ENCODE results near the gene RFX3.
"Not testable (repeated sequence)": the region's sequence is repeated elsewhere in the genome, so short reads cannot be mapped to it uniquely, and the experiment has no call there.

The RFX3 gene

DNA sequence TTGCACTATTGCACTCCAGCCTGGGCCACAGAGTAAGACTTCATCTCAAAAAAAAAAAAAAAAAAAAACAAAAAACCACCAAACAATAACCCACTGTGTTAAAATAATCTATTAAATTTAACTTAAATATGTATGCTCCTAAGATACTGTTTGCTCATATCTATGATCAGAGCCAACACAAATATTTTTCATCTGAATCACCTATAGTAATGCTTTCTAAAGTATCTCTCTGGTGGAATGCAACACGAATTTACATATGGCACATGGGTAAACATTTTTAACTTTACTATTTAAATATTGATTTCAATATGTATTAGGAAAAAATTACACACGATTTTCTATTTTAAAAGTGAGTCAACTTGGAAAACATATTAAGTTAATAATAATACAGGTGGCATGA, 196.4 kb downstream of the RFX3 start:
- no CpG with 5 or more reads among the region's 2 CpGs for WGBS (ENCODE audit: insufficient coverage, insufficient read length)
- no peaks in the 10 kb centered on the region; the same call in 1 of the 2 replicates for H3K4me1 ChIP-seq (ENCODE audit: control insufficient read depth, insufficient read depth, low read length)

DNA sequence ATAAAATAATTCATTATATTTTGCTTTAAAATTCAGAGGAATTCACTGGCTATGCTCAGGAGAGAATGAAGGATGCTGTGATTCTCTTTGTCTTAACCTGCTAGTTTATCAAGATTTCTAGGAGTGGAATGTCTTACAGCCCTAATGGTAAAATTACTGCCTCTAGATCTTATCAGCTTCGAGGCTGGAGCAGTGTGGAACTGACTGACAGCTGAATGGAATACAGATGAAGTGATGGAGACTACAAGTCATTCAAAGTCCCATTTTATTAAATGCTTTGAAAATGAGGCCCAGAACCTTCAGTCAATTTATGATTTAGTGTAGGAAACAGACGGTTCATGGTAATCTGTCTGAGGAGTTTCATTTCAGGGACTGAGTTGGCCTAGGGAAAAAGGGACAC, 202.1 kb downstream of the RFX3 start:
- no peaks in the 10 kb centered on the region for H3K27me3 ChIP-seq (ENCODE audit: control insufficient read depth, insufficient read depth, low read length)
- H3K9me3 ChIP-seq (ENCODE audit: control insufficient read depth, insufficient read depth, low read length), result no peaks in the 10 kb centered on the region
- no peak overlapping the region for H3K27ac ChIP-seq (ENCODE audit: low read length)
- H3K4me3 ChIP-seq (ENCODE audit: low read length), result no peak overlapping the region
- no peaks in the 10 kb centered on the region for H3K36me3 ChIP-seq (ENCODE audit: control insufficient read depth, insufficient read depth, low read length)
- DNase-seq (ENCODE audit: low read depth, low spot score), result no peak
- H3K4me1 ChIP-seq (ENCODE audit: control insufficient read depth, insufficient read depth, low read length), result no peaks in the 10 kb centered on the region
- WGBS (ENCODE audit: insufficient coverage, insufficient read length), result no CpG with 5 or more reads among the region's 2 CpGs

More for the DNA sequence above, 196.4 kb downstream of the RFX3 start:
- no peak overlapping the region for H3K4me3 ChIP-seq (ENCODE audit: low read length)
- no peaks in the 10 kb centered on the region for H3K36me3 ChIP-seq (ENCODE audit: control insufficient read depth, insufficient read depth, low read length)
- no peaks in the 10 kb centered on the region for H3K9me3 ChIP-seq (ENCODE audit: control insufficient read depth, insufficient read depth, low read length)
- H3K27ac ChIP-seq (ENCODE audit: low read length), result no peak overlapping the region
- DNase-seq (ENCODE audit: low read depth, low spot score), result no peak
- no peaks in the 10 kb centered on the region for H3K27me3 ChIP-seq (ENCODE audit: control insufficient read depth, insufficient read depth, low read length)

DNA sequence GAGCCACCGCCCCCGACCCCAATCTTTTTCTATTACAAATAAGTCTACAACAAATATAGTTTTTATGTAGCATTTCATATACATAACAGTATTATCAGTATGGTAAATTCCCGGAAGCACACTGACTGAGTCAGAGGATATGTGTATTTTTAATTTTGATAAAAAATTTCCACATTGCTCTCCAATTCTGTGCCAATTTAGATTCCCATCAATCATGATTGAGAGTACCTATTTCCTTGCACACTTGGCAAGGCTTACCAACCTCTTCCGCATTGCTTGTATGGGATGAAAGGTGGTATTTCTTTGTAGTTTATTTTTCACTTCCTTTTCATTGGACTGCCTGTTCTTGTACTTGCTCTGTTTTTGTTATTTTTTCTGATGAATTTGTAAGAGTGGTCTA, 204.6 kb downstream of the RFX3 start:
- H3K9me3 ChIP-seq (ENCODE audit: control insufficient read depth, insufficient read depth, low read length), result no peaks in the 10 kb centered on the region
- no peak for DNase-seq (ENCODE audit: low read depth, low spot score)
- WGBS (ENCODE audit: insufficient coverage, insufficient read length), result no CpG with 5 or more reads among the region's 4 CpGs
- no peaks in the 10 kb centered on the region for H3K27me3 ChIP-seq (ENCODE audit: control insufficient read depth, insufficient read depth, low read length)
- H3K4me3 ChIP-seq (ENCODE audit: low read length), result no peak overlapping the region
- H3K36me3 ChIP-seq (ENCODE audit: control insufficient read depth, insufficient read depth, low read length), result no peaks in the 10 kb centered on the region
- no peak overlapping the region for H3K27ac ChIP-seq (ENCODE audit: low read length)
- no peaks in the 10 kb centered on the region for H3K4me1 ChIP-seq (ENCODE audit: control insufficient read depth, insufficient read depth, low read length)

DNA sequence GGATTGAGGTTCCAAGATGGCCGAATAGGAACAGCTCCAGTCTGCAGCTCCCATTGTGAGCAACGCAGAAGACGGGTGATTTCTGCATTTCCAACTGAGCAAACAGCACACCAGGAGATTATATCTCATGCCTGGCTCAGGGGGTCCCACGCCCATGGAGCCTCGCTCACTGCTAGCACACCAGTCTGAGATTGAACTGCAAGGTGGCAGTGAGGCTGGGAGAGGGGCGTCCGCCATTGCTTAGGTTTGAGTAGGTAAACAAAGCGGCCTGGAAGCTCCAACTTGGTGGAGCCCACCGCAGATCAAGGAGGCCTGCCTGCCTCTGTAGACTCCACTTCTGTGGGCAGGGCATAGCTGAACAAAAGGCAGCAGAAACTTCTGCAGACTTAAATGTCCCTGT, 213.2 kb downstream of the RFX3 start:
- H3K4me1 ChIP-seq (ENCODE audit: control insufficient read depth, insufficient read depth, low read length); H3K27ac ChIP-seq (ENCODE audit: low read length); H3K27me3 ChIP-seq (ENCODE audit: control insufficient read depth, insufficient read depth, low read length); H3K4me3 ChIP-seq (ENCODE audit: low read length); H3K36me3 ChIP-seq (ENCODE audit: control insufficient read depth, insufficient read depth, low read length); DNase-seq (ENCODE audit: low read depth, low spot score); H3K9me3 ChIP-seq (ENCODE audit: control insufficient read depth, insufficient read depth, low read length): not testable (repeated sequence)
- WGBS (ENCODE audit: insufficient coverage, insufficient read length), result no CpG with 5 or more reads among the region's 9 CpGs

DNA sequence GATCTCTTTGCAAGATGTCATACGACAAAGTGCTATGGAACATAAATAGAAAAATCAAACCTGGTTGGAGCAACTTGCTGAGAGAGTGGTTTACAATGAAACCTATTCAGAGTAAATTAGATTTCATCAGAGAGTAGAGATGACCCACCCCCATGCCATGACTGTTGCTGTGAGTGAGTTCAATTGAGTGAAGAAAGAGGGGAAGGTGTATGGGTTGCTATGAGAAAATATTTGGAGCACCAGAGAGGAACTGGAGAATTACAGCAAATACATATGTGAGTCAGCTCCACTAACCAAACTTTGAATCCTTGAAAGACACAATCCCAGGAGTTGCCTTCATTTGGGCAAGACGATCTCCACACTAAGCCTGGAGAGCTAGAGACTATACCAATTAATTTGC, 217.2 kb downstream of the RFX3 start:
- Histone ChIP-seq H3K27me3 (ENCODE audit: control insufficient read depth, insufficient read depth, low read length) (no peaks in the 10 kb centered on the region), H3K27ac (ENCODE audit: low read length) (no peak overlapping the region), H3K4me1 (ENCODE audit: control insufficient read depth, insufficient read depth, low read length) (no peaks in the 10 kb centered on the region), H3K36me3 (ENCODE audit: control insufficient read depth, insufficient read depth, low read length) (no peaks in the 10 kb centered on the region), H3K9me3 (ENCODE audit: control insufficient read depth, insufficient read depth, low read length) (no peaks in the 10 kb centered on the region), H3K4me3 (ENCODE audit: low read length) (no peak overlapping the region)
- WGBS (ENCODE audit: insufficient coverage, insufficient read length), result no CpG with 5 or more reads among the region's 2 CpGs
- no peak for DNase-seq (ENCODE audit: low read depth, low spot score)

DNA sequence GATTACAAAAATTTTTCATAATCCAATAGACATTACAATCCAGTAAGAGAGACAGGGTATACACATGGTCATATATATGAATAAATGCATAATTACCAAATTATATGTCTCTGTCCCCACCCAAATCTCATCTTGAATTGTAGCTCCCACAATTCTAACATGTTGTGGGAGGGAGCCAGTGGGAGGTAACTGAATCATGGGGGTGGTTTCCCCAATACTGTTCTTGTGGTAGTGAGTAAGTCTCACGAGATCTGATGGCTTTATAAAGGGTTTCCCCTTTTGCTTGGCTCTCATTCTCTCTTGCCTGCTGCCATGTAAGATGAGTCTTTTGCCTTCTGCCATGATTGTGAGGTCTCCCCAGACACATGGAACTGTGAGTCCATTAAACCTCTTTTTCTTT, 221.4 kb downstream of the RFX3 start:
- no CpG with 5 or more reads among the region's 1 CpG for WGBS (ENCODE audit: insufficient coverage, insufficient read length)
- not testable (repeated sequence) for H3K27ac ChIP-seq (ENCODE audit: low read length); H3K36me3 ChIP-seq (ENCODE audit: control insufficient read depth, insufficient read depth, low read length); H3K9me3 ChIP-seq (ENCODE audit: control insufficient read depth, insufficient read depth, low read length); H3K4me3 ChIP-seq (ENCODE audit: low read length); DNase-seq (ENCODE audit: low read depth, low spot score); H3K4me1 ChIP-seq (ENCODE audit: control insufficient read depth, insufficient read depth, low read length); H3K27me3 ChIP-seq (ENCODE audit: control insufficient read depth, insufficient read depth, low read length)

DNA sequence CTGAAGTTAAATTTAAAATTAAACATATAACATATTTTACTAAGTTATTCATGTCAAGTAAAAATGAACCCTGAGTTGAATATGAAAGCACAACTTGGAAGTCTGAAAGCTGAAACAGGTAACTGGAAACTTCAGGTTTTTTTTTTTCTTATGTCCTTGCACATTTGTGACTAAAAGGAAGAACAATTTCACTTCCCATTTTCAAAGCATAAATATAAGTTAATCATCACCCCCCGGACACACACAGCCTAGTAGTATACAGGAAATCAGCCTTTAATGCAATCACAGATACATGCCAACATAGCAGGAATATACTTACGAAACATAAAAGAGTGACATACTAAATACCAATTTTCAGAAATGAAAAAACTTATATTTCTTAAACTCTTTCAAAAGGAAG, 225.9 kb downstream of the RFX3 start:
- no CpG with 5 or more reads among the region's 2 CpGs for WGBS (ENCODE audit: insufficient coverage, insufficient read length)
- no peaks in the 10 kb centered on the region for H3K36me3 ChIP-seq (ENCODE audit: control insufficient read depth, insufficient read depth, low read length)
- DNase-seq (ENCODE audit: low read depth, low spot score), result no peak
- no peaks in the 10 kb centered on the region for H3K27me3 ChIP-seq (ENCODE audit: control insufficient read depth, insufficient read depth, low read length)
- no peak overlapping the region for H3K27ac ChIP-seq (ENCODE audit: low read length)
- H3K4me3 ChIP-seq (ENCODE audit: low read length), result no peak overlapping the region
- no peaks in the 10 kb centered on the region for H3K4me1 ChIP-seq (ENCODE audit: control insufficient read depth, insufficient read depth, low read length)
- no peaks in the 10 kb centered on the region for H3K9me3 ChIP-seq (ENCODE audit: control insufficient read depth, insufficient read depth, low read length)

DNA sequence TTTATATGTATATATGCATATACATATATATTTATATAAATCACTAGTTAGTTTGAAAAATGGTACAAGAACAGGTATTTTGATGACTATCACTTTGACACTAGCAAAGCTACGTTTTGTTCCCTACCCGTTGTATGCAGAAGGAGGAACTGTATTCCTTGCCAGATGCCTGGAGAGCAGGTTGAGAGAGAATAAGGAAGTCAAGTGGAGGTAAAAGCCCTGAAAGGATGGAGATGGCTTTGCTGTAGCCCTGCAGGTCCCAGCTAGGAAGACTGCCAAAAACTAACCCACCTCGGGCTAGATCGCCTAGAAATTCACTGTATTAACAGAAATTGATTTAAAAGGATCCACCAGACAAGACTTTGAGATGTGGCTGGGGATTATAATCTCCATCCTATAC, 229.3 kb downstream of the RFX3 start:
- no peaks in the 10 kb centered on the region for H3K36me3 ChIP-seq (ENCODE audit: control insufficient read depth, insufficient read depth, low read length)
- WGBS (ENCODE audit: insufficient coverage, insufficient read length), result no CpG with 5 or more reads among the region's 4 CpGs

DNA sequence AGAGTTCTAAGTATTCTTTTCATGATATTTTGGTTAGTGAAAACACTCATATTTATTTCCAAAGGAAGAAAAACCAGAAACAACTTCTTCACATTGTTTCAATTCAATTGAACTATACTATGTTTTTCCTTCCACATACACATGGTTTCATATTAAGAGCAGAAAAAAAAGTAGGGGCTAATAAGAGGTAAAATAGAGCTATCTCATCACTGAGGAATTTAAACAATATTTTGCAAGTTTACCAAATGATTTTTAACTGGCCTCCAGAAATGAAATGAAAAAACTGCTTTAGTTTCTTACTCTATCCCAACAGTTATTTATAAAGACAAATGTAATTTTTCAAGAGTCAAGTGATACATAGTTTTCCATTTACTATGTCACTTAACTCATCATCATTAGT, 233.5 kb downstream of the RFX3 start:
- no peak overlapping the region for H3K27ac ChIP-seq (ENCODE audit: low read length)
- no peaks in the 10 kb centered on the region for H3K36me3 ChIP-seq (ENCODE audit: control insufficient read depth, insufficient read depth, low read length)
- no peak for DNase-seq (ENCODE audit: low read depth, low spot score)
- peaks cover 2% of the 10 kb centered on the region; the same call in 1 of the 2 replicates for H3K4me1 ChIP-seq (ENCODE audit: control insufficient read depth, insufficient read depth, low read length)
- no peaks in the 10 kb centered on the region for H3K9me3 ChIP-seq (ENCODE audit: control insufficient read depth, insufficient read depth, low read length)
- H3K27me3 ChIP-seq (ENCODE audit: control insufficient read depth, insufficient read depth, low read length), result no peaks in the 10 kb centered on the region
- no peak overlapping the region for H3K4me3 ChIP-seq (ENCODE audit: low read length)

More for the DNA sequence above, 229.3 kb downstream of the RFX3 start:
- no peak overlapping the region for H3K27ac ChIP-seq (ENCODE audit: low read length)
- H3K4me3 ChIP-seq (ENCODE audit: low read length), result no peak overlapping the region
- DNase-seq (ENCODE audit: low read depth, low spot score), result no peak
- no peaks in the 10 kb centered on the region for H3K4me1 ChIP-seq (ENCODE audit: control insufficient read depth, insufficient read depth, low read length)
- H3K27me3 ChIP-seq (ENCODE audit: control insufficient read depth, insufficient read depth, low read length), result no peaks in the 10 kb centered on the region
- no peaks in the 10 kb centered on the region for H3K9me3 ChIP-seq (ENCODE audit: control insufficient read depth, insufficient read depth, low read length)

DNA sequence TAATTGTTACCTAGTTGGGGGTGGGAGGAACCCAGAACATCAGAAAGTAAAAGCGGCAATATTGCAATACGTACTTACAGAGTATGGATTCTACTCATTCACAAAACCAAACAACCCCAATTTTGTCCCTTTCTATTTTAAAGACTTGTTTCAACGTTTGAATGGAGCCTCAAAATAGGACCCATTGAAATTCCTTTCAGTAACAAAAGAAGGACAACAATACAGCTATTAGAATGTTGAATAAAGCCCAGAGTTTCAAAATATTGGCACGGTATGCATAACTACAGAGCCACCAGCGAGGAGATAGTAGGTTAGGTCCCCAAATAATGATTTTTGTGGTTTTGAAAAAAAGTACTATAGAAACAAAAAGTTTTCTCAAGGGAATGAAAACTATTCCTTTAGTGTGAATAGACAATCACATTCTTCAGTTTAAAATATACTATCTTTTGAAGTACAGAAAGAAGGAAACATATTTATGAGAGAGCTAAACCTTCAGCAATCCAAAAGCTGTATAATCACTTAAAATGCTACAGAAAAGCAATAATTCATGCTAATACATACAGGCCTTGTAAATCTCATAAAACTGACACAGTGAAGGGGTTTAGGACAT, 235.5 kb downstream of the RFX3 start:
- Histone ChIP-seq H3K36me3 (ENCODE audit: control insufficient read depth, insufficient read depth, low read length) (no peaks in the 10 kb centered on the region), H3K9me3 (ENCODE audit: control insufficient read depth, insufficient read depth, low read length) (no peaks in the 10 kb centered on the region), H3K27me3 (ENCODE audit: control insufficient read depth, insufficient read depth, low read length) (no peaks in the 10 kb centered on the region), H3K27ac (ENCODE audit: low read length) (no peak overlapping the region), H3K4me3 (ENCODE audit: low read length) (no peak overlapping the region), H3K4me1 (ENCODE audit: control insufficient read depth, insufficient read depth, low read length) (peaks cover 2% of the 10 kb centered on the region; the same call in 1 of the 2 replicates)
- no CpG with 5 or more reads among the region's 5 CpGs for WGBS (ENCODE audit: insufficient coverage, insufficient read length)
- no peak for DNase-seq (ENCODE audit: low read depth, low spot score)

DNA sequence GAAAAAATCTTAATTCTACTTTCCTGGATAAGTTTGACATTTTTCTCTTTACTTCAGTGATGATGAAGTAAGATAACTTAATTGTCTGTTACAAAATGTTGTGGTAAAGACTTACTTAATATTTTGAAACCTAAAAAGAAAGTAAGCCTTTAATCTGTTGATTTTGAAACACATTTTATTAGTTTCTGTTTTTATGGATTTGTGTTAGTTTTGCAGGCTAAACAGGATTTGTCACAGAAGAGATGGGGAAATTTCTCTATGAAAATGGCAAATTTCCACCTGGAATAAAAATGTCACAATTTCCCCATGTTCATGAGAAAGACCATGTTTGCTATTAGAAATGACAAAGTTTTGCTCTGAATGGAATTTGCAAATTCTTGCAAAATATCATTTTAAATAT, 237.1 kb downstream of the RFX3 start:
- no peak for DNase-seq (ENCODE audit: low read depth, low spot score)
- H3K4me3 ChIP-seq (ENCODE audit: low read length), result no peak overlapping the region

More for the DNA sequence above, 237.1 kb downstream of the RFX3 start:
- H3K9me3 ChIP-seq (ENCODE audit: control insufficient read depth, insufficient read depth, low read length), result no peaks in the 10 kb centered on the region
- H3K27ac ChIP-seq (ENCODE audit: low read length), result no peak overlapping the region
- no peaks in the 10 kb centered on the region for H3K36me3 ChIP-seq (ENCODE audit: control insufficient read depth, insufficient read depth, low read length)
- no peaks in the 10 kb centered on the region for H3K27me3 ChIP-seq (ENCODE audit: control insufficient read depth, insufficient read depth, low read length)
- peaks cover 2% of the 10 kb centered on the region; the same call in 1 of the 2 replicates for H3K4me1 ChIP-seq (ENCODE audit: control insufficient read depth, insufficient read depth, low read length)
